ENCODE data around the gene ZNF652. TPM values are rescaled to one million over a fixed set of nuclear protein-coding genes. Genes with fewer than 3 reads are reported as not detected.

Gene ZNF652
- polyA plus RNA-seq, 4 donors = 8.6 to 27.3 (median 17.6) TPM

Other genes with a start within 250 kb of the ZNF652 start
- gene B4GALNT2, start 229.5 kb downstream of the ZNF652 start, polyA plus RNA-seq = 1 to 10 TPM in 1 of 4 donors, under 1 TPM in 3; 0.13 to 3.2 (median 0.72) TPM
- gene GNGT2, start 151.7 kb downstream of the ZNF652 start, polyA plus RNA-seq = 1 to 10 TPM in 3 of 4 donors, not detected in 1; 1.9 to 3.5 (median 3.0) TPM
- 10 to 100 TPM in 1 of 4 donors, 1 to 10 TPM in 3; 2.7 to 18.6 (median 8.7) TPM for gene ABI3, start 151.5 kb downstream of the ZNF652 start, polyA plus RNA-seq
- gene PHOSPHO1, start 131.5 kb downstream of the ZNF652 start, polyA plus RNA-seq = under 1 TPM in 3 of 4 donors, not detected in 1; 0.54 to 0.92 (median 0.64) TPM
- gene PHB1, start 52.6 kb upstream of the ZNF652 start, polyA plus RNA-seq = 100 to 1,000 TPM; 108 to 301 (median 134) TPM
- 10 to 100 TPM in 1 of 4 donors, 1 to 10 TPM in 1, under 1 TPM in 1, not detected in 1; 0.54 to 22.8 (median 2.8) TPM for gene NGFR, start 133.0 kb upstream of the ZNF652 start, polyA plus RNA-seq
- 1 to 10 TPM in 1 of 4 donors, under 1 TPM in 1, not detected in 2; 0.31 to 2.3 TPM for gene NXPH3, start 213.6 kb upstream of the ZNF652 start, polyA plus RNA-seq

Measured in small intestine (tissue), 4 donors.